Psoas muscle (tissue), 8 donors: ENCODE results near the gene FANCC. TPM values are rescaled to one million over a fixed set of nuclear protein-coding genes. Genes with fewer than 3 reads are reported as not detected.

Experiments used
- ATAC-seq, 4 donors: fragments of 200-7000 bp; cut with Tn5 transposase; one replicate each; pipeline ENCODE4 v1.9.1; 2020; ENCODE audit warnings: moderate library complexity in 3 of 4, mild to moderate bottlenecking in 2 of 4
- DNase-seq, 2 donors: peaks; one replicate each; pipeline ENCODE4 v3.0.0-alpha.2; 2020
- H3K27ac ChIP-seq: fragments of 200-600 bp; one replicate; pipeline ENCODE4 v1.8.0; 2022
- H3K27me3 ChIP-seq, 3 donors: fragments of 200-600 bp in 1 of 3; one replicate each; pipeline versions ENCODE4 v1.6.1 to v1.8.0; 2013 to 2022; ENCODE audit warnings: low read length in 2 of 3, mild to moderate bottlenecking in 2 of 3, moderate library complexity in 1 of 3; ENCODE audit not compliant: insufficient read depth in 3 of 3
- H3K36me3 ChIP-seq, 2 donors: fragments of 200-600 bp in 1 of 2; one replicate each; pipeline versions ENCODE4 v1.6.1 to v1.8.0; 2013 to 2022; ENCODE audit warnings: low read depth in 1 of 2, mild to moderate bottlenecking in 1 of 2, moderate library complexity in 1 of 2; ENCODE audit not compliant: insufficient read depth in 1 of 2
- H3K4me1 ChIP-seq: fragments of 200-600 bp; one replicate; pipeline ENCODE4 v1.8.0; 2022
- H3K4me3 ChIP-seq: fragments of 200-600 bp; one replicate; pipeline ENCODE4 v1.8.0; 2022; ENCODE audit warnings: mild to moderate bottlenecking
- H3K9me3 ChIP-seq: fragments of 200-600 bp; one replicate; pipeline ENCODE4 v1.8.0; 2022
- CTCF ChIP-seq: fragments of 200-600 bp; IDR thresholded peaks from one replicate; pipeline ENCODE4 v1.8.0; 2022; ENCODE audit warnings: antibody characterized with exemption
- WGBS, 3 donors: extraction: QIAGEN DNeasy Blood & Tissue Kit; methylation state at CpG; one replicate each; pipeline versions ENCODE4 v1.1.6 to v1.1.7; 2013; 5-methylcytosine and 5-hydroxymethylcytosine counted together
- intact Hi-C, 2 donors: fragments of 100-400 bp; cut with DNase I; formaldehyde crosslinking; loops; one replicate each; pipeline versions ENCODE4 v1.11.0 to v1.14.2; 2022
- polyA plus RNA-seq, 3 donors: library from polyadenylated mRNA; stranded (reverse); fragments of 200-250 nt; gene quantifications; one replicate each; pipeline ENCODE4 v1.2.3, GENCODE V29; 2013
- total RNA-seq, 4 donors: library from RNA; stranded (reverse); fragmentation: NEBNext Ultra II Directional in 2 of 4; extraction: Animal tissue kit (Norgen Biotek cat#: 25700) in 2 of 4; gene quantifications; one replicate each; pipeline versions ENCODE4 v1.2.1 to v1.2.4, GENCODE V29; 2021 to 2023
- donor health status: healthy with polysubstance abuse.
- donor health status: DM: no; HTN: no; CAD: no; lungs with moderate emphysema.
- donor health status: Bipolar disorder and iron deficiency.
- donor health status: healthy.
- donor health status: DM: yes; HTN: yes; CAD: no.
- donor health status: DM: no; HTN: no; CAD: no.
- donor health status: DM: no; HTN: no; CAD: no.
- donor health status: DM: yes; HTN: yes; CAD: no.

Gene FANCC
- total and polyA plus RNA-seq, 7 donors, result 2.1 to 5.2 (median 3.6) TPM

GRCh38 chr9:95285307-95285706 is 32.2 kb downstream of the FANCC start:
- Histone ChIP-seq H3K27ac (no peak overlapping the region), H3K27me3 (no peaks in the 10 kb centered on the region), H3K36me3 (no peaks in the 10 kb centered on the region), H3K4me3 (no peak overlapping the region), H3K9me3 (peaks cover 15% of the 10 kb centered on the region), H3K4me1 (peaks cover 5% of the 10 kb centered on the region)
- TF ChIP-seq CTCF, result no peak
- ATAC-seq (no peak), DNase-seq (no peak)
- intact Hi-C loops, result no loop called here
- WGBS, 3 donors, result 53 to 82% (median 55%) methylated on average over 1 of the region's 1 CpG

GRCh38 chr9:95284162-95285080 is 33.1 kb downstream of the FANCC start:
- Histone ChIP-seq H3K27ac (no peak overlapping the region), H3K36me3 (no peaks in the 10 kb centered on the region), H3K27me3 (no peaks in the 10 kb centered on the region), H3K9me3 (peaks cover 18% of the 10 kb centered on the region), H3K4me1 (peaks cover 5% of the 10 kb centered on the region), H3K4me3 (peak overlapping the region; percentile 15)
- ATAC-seq (peak in 1 of 4 donors; percentile 54), DNase-seq (no peak)
- intact Hi-C loops, result no loop called here
- TF ChIP-seq CTCF, result no peak
- 69 to 82% (median 71%) methylated on average over 9 of the region's 9 CpGs for WGBS, 3 donors

- Histone ChIP-seq H3K27ac (no peak overlapping the region), H3K27me3 (no peaks in the 10 kb centered on the region), H3K4me1 (peaks cover 5% of the 10 kb centered on the region), H3K4me3 (peak overlapping the region; percentile 15), H3K36me3 (no peaks in the 10 kb centered on the region), H3K9me3 (peaks cover 18% of the 10 kb centered on the region)
- no peak for DNase-seq
- no peak for ATAC-seq
- WGBS, 3 donors, result 48 to 87% (median 69%) methylated on average over 2 of the region's 2 CpGs
- intact Hi-C loops, result no loop called here
- no peak for TF ChIP-seq CTCF
Measured at GRCh38 chr9:95283673-95284072, 33.8 kb downstream of the FANCC start.

- ATAC-seq (no peak), DNase-seq (no peak)
- Histone ChIP-seq H3K27ac (no peak overlapping the region), H3K27me3 (no peaks in the 10 kb centered on the region), H3K4me1 (peaks cover 5% of the 10 kb centered on the region), H3K9me3 (peaks cover 18% of the 10 kb centered on the region), H3K4me3 (no peak overlapping the region), H3K36me3 (no peaks in the 10 kb centered on the region)
- intact Hi-C loops, result no loop called here
- no peak for TF ChIP-seq CTCF
Measured at GRCh38 chr9:95282332-95282731, 35.2 kb downstream of the FANCC start.
